CD1c-positive myeloid dendritic cell (primary cell): ENCODE results near the gene RANGAP1.
A peak's percentile ranks its signal among the peaks of the same experiment; 100 is the strongest.

Source experiments
- DNase-seq: peaks from one replicate; pipeline ENCODE4 v3.0.0-alpha.2; 2016; ENCODE audit errors: extremely low spot score

The RANGAP1 gene

DNA sequence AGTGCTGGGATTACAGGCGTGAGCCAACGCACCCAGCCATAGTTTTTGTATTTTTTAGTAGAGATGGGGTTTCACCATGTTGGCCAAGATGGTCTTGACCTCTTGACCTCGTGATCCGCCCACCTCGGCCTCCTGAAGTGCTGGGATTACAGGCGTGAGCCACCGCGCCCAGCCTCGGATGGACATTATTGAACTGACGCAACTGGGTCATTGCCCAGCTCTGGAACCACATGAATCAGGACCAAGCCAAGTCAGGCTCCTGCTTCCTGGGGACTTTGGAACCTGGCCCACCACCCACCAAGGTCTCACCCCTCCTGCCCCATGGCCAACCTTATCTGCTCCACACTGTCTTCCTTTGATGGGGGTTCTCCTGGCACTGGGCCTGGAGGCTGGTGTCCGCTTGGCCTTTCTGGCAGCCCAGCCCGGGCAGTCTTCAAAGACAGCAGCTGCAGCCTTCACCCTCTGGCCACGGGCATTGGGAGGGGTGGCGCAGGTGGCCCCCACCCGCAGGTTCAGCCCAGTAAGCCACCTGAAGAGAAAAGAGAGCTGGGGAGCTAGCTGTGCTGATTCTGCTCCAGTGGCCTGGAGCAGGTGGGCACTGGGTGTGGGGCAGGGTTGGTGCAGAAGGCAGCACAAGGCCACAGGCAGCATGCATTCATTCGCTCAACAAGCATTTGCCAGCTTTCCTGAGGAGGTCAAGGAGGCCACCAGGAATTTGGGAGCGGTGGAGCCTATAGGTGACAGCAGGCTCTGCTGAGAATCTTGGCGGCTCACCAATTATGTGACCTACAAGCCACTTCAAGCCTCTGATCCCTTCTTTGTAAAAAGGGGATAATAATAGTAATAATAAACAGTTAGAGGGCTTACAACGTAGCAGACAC is 50.9 kb downstream of the RANGAP1 start:
- no peak for DNase-seq

DNA sequence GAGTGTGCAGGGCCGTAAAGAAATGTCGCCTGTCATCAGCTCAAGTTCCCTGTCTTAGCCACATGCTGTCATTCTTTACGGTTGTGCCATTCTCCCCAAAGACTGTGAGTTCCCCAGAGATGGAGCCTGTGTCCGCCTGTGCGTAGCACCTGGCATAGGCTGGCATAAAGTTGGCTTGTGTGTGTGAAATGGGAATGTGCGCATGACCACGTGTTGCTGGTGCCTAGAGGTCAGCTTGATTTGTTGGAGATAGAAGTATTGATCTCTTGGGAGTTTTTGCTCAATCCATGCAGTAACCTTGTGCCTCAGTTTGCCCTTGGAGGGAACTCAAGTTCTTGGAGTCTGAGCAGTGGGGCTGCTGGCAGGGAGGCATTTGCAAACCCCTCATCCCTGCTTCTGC is 54.6 kb downstream of the RANGAP1 start:
- no peak for DNase-seq

DNA sequence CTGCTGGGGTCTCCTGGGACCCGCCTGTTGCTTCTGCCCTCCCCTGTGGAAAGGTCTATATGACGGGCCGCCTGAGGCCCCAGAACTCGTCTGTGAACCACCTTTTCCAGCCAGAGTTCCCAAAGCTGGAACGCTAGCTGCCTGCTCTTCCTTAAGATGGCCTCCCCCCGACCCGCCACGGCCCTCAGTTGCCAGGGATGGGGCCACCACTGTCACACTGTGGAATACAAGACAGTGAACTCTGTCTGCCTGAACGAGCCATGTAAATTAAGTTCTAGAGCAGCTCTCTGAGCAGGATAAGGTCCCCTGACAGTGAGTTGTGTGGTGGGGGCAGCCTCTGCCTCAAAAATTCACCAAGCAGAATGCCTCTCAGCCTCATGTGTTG is 55.6 kb downstream of the RANGAP1 start:
- no peak for DNase-seq

DNA sequence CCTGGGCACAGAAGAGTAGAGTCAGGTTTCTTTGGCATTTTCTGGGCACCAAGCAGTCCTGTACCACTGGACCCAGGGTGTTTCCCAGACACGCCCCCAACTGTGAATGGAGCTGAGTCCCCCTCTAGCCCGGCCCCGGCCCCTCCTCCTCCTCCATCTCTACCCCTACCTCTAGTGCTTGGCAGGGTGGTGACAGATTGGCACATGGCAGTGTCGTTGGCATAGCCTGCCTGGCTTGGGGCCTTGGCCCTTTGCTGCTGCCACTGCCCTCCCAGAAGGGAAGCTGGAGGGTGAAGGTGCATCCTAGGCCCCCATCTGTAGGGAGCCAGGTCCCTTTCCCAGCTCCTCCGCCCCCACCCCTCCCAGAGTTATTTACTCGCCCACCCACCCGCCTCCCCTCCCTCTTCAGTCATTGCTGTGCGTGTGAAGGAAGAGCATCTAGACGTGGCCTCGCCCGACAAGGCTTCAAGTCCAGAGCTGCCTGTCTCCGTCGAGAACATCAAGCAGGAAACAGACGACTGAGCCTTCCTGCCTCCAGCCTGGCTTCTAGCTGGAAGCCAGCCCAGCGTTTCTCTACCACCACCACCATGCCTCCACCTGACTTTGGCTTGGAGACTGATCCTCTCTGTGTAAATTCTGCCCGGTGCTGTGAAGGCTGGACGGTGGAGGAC is 56.1 kb downstream of the RANGAP1 start:
- DNase-seq: no peak

DNA sequence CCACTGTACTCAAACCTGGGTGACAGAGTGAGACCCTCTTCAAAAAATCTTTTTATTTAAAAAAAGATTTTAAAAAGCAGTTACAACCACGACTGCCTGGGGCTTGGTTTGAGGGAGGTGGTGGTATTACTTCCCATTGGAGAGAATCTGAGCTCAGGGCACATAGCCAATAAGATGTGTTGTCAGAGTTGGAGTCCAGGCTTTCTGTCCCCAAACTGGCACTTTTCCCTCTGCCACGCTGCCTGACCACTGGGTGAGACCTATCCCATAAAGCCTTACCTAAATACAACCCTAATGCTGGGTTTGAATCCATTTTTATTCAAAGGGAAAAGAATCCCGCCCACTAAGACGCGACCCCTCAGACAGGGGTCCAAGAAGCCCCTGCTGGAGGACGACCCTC is 56.8 kb downstream of the RANGAP1 start:
- DNase-seq: no peak

DNA sequence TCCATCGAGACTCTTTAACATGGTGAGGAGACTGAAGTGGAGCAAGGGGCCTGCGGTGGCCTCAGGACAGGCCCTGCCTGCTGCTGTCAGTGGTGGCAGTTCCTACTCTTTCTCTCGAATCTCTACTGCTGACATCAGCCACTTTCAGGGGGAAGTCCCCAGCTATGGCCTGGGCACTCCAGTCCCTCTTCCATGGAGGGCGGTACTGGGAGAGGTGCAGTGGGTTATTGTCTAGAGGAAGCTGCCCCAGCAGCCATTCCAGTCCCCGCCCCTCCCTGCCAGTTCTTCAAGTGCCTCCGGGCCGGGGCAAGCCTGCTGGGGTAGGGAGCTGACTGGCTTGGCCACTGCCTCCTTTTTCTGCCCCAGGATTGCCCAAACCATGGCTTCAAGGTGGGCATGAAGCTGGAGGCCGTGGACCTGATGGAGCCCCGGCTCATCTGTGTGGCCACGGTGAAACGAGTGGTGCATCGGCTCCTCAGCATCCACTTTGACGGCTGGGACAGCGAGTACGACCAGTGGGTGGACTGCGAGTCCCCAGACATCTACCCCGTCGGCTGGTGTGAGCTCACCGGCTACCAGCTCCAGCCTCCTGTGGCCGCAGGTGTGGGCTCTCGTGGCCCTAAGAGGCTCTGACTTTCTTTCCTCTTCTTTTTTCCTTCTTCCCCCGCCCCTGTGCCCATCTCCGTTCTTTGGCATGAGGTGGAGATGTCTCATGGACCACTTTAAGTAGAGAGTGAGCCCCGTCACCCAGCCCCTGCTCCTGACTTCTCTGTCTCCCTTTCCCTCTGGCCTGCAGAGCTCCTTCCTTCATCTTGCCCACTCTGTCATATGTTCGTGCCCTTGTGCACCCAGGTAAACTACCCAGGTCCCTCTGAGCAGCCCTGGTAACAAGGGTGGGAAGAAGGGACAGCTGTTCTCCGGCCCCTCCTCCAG is 59.0 kb downstream of the RANGAP1 start:
- DNase-seq: peak; percentile 69

DNA sequence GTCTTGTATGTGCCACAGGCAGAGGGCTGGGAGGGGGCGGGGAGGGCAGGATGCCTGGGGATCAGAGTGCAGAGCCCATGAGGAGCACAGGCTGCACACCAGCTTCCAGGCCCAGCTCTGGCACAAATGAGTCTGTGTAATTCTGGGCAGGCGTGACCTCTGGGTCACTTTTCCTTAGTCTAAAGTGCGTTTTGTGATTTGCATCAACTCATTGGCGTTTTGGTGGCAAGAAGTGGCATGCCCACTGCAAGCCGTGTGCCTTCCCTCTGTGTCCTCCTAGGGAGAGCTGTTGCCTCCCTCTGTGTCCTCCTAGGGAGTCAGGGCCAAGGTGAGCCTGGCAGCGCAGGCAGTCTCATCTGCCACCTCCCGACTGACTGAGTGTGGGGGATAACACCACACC is 62.5 kb downstream of the RANGAP1 start:
- DNase-seq: no peak

DNA sequence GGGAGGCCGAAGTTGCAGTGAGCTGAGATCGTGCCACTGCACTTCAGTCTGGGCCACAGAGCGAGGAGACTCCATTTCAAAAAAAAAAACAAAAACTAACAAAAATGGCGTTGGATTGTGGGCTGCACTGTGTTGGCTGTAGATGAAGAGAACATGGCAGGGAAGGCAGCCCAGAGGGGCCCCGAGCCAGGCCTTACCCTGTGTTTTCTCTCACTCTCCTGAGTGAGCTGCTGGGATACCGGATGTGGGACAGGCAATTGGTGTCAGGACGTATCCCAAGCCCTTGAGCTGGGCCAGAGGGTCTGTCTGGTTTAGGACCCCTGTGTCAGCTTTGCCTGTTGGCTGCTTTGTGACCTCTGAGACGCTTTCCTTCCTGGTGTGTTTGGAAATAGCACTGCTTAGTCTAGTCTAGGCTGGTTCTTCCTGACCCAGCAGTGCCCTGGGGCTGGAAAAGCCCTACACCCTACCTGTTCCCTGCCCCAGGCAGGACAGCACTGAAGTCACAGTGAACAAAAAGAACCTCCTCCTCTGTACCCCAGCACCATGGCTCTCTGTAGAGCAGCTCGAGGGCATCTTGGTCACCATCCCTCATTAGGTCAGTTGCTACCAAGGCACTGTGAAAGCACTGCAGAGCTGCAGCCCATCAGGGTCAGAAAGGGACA is 63.0 kb downstream of the RANGAP1 start:
- no peak for DNase-seq

DNA sequence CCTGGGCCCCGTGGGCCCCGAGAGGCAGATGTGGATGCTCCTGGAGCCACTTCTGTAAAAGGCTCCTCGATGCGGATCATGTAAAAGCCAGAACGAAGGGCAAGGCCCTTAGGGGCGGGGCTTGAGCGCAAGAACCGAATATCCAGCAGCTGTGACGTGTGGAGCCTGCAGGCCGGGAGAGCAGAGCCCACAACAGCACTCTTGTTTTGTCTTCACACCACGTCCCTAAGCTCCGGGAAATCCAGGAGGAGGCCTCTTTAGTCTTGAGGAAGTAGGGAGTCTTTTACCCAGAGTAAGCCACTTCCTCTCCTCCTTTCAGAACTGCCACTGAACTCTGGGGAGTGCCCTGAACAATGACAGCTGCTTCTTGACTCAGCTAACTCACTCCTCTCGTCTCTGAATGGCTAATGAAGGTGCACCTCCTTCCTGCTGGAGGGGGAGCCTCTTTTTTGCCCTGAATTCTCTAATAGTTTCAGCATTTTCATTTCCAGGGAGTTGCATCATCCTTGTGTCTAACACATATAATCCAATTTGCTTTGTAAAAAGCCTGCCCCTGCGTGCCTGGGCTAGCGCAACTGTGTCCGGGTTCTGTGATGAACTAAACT is 68.3 kb downstream of the RANGAP1 start:
- DNase-seq: peak; percentile 89

DNA sequence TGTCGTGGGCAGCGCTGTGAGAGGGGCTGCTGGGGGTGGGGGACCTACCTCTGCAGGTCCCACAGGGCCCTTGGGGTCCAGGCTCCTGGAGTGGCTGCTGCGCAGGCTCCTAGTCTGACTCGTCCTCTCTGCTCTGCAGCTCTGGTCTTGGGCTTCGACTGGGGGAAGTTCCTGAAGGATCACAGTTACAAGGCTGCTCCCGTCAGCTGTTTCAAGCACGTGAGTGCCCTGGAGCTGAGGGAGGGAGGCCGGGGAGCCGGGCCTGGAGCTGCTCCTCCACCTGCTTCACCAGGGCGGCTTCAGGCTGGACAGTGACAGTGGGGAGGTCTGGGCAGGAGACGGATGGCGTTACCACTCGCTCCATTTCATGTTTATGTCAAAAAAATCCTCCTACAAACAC is 69.0 kb downstream of the RANGAP1 start:
- no peak for DNase-seq

DNA sequence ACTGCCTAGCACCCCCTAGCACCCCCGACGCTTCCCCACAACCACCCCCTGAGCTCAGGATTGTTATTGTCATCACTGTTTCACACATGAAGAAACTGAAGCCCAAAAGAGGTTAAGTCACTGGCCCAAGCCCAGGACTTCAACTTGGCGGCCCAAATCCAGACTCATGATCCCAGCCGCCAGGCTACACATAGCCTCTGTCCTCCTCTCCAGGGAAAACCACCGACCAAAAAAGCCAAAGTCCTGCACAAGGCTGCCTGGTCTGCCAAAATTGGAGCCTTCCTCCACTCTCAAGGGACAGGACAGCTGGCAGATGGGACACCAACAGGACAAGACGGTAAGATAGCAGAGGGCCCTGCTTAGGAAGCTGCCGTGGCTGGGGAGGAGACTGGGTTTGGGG is 70.1 kb downstream of the RANGAP1 start:
- no peak for DNase-seq

DNA sequence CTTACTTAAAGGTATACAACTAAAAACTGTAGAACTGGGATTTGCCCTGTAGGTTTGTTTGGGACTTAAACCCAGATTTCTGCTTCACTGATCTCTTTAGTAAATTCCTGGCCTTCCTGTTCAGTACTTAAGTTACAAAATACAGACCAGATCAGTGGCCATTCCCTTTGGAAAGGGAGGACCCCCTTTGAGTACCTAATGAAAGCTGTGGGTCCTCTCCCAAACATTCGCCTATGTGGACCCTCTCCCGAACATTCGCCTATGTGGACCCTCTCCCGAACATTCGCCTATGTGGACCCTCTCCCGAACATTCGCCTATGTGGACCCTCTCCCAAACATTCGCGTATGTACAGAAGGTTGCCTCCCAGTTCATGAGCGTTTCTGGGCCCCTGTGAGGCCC is 70.6 kb downstream of the RANGAP1 start:
- no peak for DNase-seq

DNA sequence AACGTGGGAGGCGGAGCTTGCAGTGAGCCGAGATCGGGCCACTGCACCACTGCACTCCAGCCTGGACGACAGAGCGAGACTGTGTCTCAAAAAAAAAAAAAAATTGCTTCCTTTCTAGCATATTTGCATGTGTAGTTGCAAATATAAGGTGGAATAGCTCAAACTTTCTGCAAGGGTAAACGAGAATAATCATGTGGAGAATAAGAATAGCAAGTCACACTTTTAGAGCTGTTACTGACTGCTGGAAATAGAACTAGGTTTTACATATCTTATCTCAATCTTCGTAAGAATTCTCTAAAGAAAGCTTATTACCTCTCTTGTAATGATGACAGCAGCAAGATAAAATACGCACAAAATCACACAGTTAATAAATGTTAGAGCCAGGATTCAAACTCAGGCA is 79.3 kb downstream of the RANGAP1 start:
- no peak for DNase-seq

DNA sequence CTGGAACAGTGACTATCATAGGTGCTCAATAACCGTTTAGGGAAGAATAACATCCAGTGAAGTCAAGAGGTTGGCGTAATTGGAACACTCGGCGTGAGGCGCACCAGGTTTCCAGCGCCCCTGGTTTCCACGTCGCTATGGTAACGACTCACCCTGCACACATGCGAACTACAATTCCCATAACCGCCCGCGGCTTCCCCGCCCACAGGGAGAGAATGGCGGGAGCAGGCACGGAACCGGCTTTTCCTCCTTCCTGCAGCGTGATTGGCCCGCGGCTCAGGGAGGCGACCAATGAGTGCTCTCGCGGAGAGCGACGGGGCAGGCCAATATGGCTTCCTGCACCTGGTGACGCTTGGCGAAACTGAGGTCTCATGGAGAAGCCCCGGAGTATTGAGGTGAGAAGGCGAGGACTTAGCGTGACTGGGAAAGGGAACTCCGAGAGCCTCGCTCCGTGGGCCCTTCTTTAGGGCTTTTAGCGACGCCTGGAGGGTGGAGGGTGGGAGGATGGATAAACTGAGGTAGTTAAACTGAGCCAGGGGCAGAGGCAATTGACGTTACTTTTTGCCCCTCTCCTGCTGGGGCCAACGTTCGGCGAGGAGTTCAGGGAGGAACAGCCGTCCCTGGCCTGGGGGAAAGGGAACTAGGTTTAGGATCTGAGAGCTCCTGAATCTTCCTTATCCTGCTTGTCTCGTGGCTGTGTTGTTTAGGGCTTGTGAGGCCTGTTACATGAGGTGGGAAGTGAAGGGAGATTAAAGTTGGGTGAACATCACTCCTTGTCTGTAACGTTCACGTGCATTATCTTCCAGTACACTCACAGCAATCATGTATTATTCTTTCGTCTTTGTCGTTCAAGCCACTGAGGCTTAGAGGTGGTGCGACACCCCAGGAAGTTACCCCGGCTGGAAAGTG is 80.7 kb downstream of the RANGAP1 start, which contains the start of gene L3MBTL2:
TSS of gene L3MBTL2 (plus strand) at position 321 of the 909 bp plus-strand sequence. CDS start at position 372, 51 bp downstream.
- peak; percentile 98 for DNase-seq

DNA sequence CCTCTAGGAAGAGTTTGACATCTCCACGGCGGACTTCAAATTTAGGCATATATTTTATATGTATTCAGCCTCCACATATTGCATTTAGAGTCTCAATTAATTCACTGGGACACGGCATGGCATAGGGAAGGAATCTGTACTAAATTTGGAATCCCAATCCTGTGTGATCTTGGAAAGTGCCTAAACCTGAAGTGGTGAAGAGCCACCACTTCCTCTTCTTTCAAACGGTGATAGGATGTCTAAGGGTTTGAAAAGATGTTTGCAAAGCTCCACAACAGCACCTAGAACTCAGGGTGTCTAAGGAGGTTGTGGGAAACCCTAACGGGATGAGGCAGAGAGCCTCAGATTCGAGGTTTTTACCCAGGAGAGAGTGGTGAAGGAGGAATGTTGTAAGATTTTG is 81.9 kb downstream of the RANGAP1 start:
- no peak for DNase-seq

DNA sequence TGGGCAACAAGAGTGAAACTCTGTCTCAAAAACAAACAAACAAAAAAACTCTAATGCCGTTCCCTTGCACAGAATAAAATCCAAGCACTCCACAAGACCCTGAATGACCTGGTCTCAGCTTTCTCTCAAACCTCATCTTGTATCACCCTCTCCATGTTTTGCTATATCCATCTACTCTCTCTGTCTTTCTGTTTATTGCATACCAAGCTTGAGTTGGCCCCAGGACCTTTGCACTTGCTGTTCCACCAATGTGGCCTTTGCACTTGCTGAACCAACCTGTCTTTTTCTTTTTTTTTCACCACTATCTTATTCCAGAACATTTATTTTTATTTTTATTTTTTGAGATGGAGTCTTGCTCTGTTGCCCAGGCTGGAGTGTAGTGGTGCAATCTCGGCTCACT is 82.9 kb downstream of the RANGAP1 start:
- no peak for DNase-seq

DNA sequence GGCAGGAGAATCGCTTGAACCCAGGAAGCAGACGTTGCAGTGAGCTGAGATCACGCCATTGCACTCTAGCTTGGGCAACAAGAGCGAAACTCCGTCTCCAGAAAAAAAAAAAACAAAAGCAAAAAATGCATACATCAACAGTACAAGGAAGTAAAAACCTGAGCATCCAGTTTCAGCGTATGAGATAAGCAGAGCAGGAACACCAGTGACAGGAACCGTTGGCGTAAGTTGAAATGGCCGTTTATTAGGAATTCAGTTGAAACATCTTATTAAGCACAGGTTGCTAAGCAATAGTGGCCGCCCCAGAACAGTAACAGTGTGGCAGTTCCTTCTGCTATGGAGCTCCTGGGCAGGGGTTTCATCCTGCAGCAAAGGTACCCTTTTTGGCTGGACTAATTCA is 84.8 kb downstream of the RANGAP1 start:
- peak; percentile 70 for DNase-seq

DNA sequence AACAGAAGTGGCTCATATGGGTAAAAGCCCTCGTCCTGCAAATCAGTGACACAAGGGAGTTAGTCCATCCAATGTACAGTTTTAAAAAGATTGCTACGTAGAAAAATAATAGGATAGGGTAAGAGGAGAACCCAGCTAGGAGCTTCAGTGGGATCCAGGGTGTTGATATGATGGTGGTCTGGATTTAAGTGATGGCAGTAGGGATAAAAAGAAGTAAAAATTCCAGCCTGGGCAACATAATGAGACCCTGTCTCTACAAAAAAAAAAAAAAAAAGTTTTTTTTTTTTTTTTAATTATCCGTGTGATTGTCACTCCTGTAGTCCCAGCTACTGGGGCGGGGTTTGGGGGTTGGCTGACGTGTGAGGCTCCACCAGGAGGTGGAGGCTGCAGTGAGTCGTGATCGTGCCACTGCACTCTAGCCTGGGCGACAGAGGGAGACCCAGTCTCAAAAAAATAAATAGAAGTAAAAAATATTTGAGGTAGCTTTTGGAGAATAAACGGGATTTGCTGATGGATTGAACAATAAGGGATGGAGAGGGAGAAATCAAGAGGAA is 87.9 kb downstream of the RANGAP1 start:
- peak; percentile 44 for DNase-seq

DNA sequence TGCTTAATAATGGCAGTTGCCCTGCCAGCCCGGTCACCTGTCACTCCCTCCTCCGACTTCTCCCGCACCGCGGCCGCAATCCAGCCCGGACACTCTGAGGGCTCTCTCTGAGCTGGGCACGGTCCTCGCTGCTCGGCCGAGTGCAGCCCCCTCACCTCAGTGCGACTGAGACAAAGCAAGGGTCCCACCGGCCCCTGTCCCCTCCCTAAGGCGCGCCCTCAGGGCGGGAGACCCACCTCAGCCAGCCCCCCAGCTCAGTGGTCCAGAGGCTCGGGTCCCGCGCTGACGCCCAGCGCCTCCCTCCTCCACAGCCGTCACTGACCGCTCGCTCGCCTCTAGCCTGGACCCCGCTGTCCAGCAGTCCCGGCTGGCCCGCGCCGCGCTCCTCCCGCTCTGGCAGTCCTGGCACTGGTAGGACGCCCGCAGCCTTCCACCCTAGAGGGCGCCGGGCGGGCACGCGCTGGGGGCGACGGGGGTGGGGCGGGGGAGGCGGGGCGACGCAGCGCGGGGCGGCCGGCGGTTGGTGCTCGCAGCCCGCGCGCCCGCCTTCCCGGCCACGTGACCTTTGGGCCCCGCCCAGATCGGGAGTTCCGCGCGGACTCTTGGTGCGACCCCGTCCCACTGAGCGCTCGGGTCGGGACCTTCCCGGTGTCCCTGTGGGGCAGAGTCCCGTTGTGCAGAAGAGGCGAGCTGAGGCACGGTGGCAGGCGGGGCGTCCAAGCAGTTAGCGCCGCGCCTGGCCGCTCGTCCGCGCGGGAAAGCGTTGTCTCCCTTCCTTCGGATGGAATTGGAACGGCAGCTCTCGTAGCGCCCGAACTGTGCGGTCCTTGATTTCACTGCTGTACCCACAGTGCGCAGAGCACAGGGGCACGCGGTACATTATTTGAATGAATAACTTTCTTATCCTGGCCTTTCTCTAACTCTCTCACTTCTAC is 88.7 kb downstream of the RANGAP1 start:
- DNase-seq: peak; percentile 90
